ENCODE results near the gene COX7B2.

GRCh38 chr4:46946919-46947536 lies 38.0 kb upstream of the COX7B2 start:
- TF ChIP-seq, protein P1, sequence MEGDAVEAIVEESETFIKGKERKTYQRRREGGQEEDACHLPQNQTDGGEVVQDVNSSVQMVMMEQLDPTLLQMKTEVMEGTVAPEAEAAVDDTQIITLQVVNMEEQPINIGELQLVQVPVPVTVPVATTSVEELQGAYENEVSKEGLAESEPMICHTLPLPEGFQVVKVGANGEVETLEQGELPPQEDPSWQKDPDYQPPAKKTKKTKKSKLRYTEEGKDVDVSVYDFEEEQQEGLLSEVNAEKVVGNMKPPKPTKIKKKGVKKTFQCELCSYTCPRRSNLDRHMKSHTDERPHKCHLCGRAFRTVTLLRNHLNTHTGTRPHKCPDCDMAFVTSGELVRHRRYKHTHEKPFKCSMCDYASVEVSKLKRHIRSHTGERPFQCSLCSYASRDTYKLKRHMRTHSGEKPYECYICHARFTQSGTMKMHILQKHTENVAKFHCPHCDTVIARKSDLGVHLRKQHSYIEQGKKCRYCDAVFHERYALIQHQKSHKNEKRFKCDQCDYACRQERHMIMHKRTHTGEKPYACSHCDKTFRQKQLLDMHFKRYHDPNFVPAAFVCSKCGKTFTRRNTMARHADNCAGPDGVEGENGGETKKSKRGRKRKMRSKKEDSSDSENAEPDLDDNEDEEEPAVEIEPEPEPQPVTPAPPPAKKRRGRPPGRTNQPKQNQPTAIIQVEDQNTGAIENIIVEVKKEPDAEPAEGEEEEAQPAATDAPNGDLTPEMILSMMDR (IDR thresholded peaks at IDR 0.05) = no peak
- no peak for TF ChIP-seq POLR2A (IDR thresholded peaks at IDR 0.05)

Data from esophagus squamous epithelium (tissue), 4 donors.